Measurements from ENCODE around the gene P2RX7.

Gene P2RX7

GRCh38 chr12:121111684-121112083, 21.0 kb upstream of the P2RX7 start:
- DNase-seq: no peak

- DNase-seq: no peak
Measured at GRCh38 chr12:121112496-121112895, 20.2 kb upstream of the P2RX7 start.

GRCh38 chr12:121113057-121113456, 19.6 kb upstream of the P2RX7 start:
- no peak for DNase-seq

- DNase-seq: peak; percentile 7
Measured at GRCh38 chr12:121114019-121114639, 18.5 kb upstream of the P2RX7 start.

GRCh38 chr12:121114806-121115205, 17.9 kb upstream of the P2RX7 start:
- no peak for DNase-seq

- DNase-seq: no peak
Measured at GRCh38 chr12:121115530-121115929, 17.1 kb upstream of the P2RX7 start.

- no peak for DNase-seq
Measured at GRCh38 chr12:121116318-121117225, 16.1 kb upstream of the P2RX7 start.

GRCh38 chr12:121117226-121117777, 15.4 kb upstream of the P2RX7 start:
- no peak for DNase-seq

- no peak for DNase-seq
Measured at GRCh38 chr12:121120323-121120722, 12.4 kb upstream of the P2RX7 start.

- DNase-seq: no peak
Measured at GRCh38 chr12:121120989-121121755, 11.5 kb upstream of the P2RX7 start.

GRCh38 chr12:121121805-121122204, 10.9 kb upstream of the P2RX7 start:
- no peak for DNase-seq

- no peak for DNase-seq
Measured at GRCh38 chr12:121123488-121123887, 9.2 kb upstream of the P2RX7 start.

- DNase-seq: no peak
Measured at GRCh38 chr12:121124402-121125109, 8.1 kb upstream of the P2RX7 start.

- DNase-seq: no peak
Measured at GRCh38 chr12:121127501-121127900, 5.2 kb upstream of the P2RX7 start.

- peak; percentile 64 for DNase-seq
Measured at GRCh38 chr12:121128908-121129810, 3.5 kb upstream of the P2RX7 start.

GRCh38 chr12:121129811-121130147, 2.9 kb upstream of the P2RX7 start:
- DNase-seq: no peak

GRCh38 chr12:121130866-121131373, 1.8 kb upstream of the P2RX7 start:
- no peak for DNase-seq

- no peak for DNase-seq
Measured at GRCh38 chr12:121131941-121132341, 735 bp upstream of the P2RX7 start.

- DNase-seq: no peak
Measured at GRCh38 chr12:121133838-121134237, 1.2 kb downstream of the P2RX7 start.

GRCh38 chr12:121135320-121135719, 2.6 kb downstream of the P2RX7 start:
- no peak for DNase-seq

- DNase-seq: no peak
Measured at GRCh38 chr12:121137512-121137911, 4.8 kb downstream of the P2RX7 start.
